NCI-H1092 treated with DMSO at 0.1 percent for 48 hours (cell line): Measurements from ENCODE around the gene BAIAP2L2.
"Not testable (repeated sequence)": the region's sequence is repeated elsewhere in the genome, so short reads cannot be mapped to it uniquely, and the experiment has no call there.

Experiments used
- DNase-seq: peaks from one replicate; lab custom pipeline; 2025; lab: John Stamatoyannopoulos, UW

The BAIAP2L2 gene

DNA sequence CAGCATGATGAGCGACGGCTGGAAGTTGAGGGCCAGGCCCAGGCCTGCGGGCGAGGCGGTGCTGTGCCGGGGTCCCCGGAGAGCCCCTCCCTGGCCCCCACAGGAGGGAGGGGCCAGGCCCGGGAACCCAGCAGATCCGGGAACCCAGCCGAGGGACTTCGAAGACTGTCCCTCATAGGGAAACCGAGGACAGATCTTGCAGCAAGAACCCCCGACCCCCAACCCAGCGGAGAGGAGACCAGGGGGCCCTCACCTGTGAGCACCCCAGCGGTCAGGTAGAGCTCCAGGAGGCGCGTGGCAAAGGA lies 28.9 kb downstream of the BAIAP2L2 start:
- no peak for DNase-seq

DNA sequence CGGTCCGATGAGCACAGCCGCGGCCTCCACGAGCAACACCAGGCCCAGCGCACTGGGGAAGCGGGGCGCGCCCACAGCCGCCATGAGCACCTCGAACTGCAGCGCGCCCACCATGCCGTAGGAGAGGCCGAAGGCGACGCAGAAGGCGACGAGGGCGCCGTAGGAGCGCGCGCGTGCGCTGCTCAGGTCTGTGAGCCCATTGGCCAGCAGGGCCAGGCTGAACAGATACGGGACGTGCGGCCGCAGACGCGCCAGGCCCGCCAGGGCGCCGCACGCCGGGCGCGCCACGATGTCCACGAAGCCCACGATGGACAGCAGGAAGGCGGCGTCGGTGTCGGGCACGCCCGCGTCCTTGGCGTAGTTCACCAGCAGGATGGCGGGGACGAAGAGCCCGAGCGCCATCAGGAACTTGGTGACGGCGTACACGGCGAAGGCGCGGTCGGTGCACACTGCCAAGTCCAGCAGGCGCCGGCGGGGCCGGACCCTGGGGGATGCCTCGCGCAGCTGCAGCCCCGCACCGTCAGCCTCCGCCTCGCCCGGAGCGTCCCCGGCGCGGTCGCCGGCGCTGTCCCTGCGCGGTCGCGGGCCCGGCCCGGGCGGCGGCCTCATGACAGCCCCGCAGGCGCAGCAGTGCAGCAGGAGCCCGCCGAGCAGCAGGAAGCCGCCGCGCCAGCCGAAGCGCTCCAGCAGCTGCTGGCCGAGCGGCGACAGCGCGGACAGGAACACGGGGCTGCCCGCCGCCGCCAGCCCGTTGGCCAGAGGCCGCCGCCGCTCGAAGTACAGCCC lies 29.4 kb downstream of the BAIAP2L2 start:
- peak; percentile 11 for DNase-seq

DNA sequence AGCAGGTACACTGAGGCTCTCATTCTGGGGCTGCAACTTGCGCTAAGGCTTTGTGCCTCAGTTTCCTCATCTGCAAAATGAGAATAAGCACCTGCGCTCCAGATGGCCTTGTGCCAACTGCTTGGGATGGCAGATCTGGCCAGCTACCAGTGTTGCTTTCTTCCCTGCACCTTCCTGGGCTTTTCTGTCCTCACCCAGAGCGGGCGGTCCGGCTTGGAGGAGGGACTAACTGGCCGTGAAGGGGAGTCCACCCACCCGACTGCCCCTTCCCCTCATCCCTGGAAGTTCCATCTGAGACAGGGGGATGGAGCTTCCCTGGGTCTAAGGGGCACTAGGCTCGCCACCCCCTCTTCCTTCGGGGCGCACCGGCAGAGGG lies 30.0 kb downstream of the BAIAP2L2 start:
- DNase-seq, result no peak

DNA sequence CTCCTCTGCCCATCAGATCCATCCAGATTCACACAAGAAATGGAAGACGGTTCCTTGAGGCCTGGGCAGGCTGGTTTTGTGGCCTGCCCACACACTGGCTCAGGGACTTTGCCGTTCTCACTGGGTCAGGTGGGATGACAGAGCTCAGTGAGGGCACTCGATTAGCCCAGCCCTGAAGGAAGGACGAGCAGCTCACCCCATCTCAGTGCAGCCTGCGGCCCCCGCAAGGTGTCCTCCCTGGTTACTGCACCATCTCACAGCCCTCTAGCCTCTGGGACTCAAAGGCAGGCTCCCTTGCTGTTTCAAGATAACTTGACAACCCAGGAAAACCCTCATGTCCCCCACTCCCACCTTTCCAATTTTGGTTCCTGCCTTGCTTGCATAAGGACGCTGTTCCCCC lies 30.7 kb downstream of the BAIAP2L2 start:
- DNase-seq, result no peak

DNA sequence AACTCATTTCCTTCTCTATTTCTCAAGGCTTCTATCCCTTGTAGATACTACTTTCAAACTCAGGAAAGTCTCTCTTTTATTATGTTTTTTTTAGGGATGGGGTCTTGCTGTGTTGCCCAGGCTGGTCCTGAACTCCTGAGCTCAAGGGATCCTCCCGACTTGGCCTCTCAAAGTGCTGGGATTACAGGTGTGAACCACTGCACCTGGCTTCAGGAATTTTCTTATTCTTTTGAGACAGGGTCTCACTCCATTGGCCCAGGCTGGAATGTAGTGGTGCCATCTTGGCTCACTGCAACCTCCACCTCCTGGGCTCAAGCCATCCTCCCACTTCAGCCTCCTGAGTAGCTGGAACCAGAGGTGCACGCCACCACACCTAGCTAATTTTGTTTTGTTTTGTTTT lies 31.3 kb downstream of the BAIAP2L2 start:
- DNase-seq, result not testable (repeated sequence)

DNA sequence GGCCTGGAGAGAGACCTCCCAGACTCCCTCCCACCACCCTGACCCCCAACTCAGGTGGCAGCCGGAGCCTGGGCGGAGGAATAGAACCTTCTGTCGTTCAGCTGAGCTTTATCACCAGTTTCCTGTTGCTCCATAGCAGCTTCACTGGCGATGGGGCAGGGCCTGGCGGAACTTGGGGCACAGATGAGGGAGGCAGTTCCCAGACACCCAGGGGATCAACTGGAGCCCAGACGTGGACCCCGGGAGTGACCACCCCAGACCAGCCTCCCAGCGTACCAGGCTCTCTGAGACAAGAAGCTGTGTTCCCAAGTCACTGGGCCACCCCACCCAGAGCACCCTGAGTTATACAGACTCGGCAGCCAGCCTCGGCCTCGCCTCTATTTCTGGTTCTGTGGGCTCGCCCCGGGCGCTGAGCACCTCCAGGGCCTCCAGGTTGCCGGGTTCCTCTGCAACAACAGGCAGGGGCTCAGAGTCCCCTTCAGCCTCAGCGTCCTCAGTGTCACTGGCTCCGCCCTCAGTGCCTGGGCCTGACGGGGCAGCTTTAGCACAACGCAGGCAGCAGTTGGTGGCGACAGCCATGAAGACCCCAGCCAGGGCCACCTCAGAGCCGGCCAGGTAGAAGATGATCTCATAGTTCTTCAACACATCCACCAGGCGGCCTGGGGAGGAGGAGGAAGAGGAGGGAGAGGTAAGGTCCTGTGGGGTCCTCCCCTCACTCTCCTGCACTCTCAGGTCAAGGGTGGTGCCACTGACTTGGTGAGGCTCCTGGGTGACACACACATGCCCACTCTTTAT lies 32.2 kb downstream of the BAIAP2L2 start:
- DNase-seq, result no peak

DNA sequence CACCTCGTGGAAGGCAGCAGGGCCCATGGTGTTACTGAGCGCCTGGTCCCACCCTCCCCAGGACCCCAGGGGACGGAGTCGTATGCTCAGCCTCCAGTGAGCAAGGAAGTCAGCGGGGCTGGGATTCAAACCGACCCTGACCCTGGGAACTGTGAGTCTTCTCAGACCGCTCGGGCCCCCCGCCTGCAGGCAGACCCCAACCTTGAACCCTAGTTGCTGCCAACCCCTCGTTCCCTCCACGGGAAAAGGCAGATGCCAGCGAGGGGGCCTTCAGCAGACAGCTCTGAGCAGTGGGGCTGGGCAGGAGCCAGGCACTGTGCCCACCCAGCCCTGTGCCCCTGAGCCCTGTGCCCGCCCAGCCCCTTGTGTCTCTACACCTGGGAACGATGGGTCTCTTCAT lies 32.9 kb downstream of the BAIAP2L2 start:
- no peak for DNase-seq

DNA sequence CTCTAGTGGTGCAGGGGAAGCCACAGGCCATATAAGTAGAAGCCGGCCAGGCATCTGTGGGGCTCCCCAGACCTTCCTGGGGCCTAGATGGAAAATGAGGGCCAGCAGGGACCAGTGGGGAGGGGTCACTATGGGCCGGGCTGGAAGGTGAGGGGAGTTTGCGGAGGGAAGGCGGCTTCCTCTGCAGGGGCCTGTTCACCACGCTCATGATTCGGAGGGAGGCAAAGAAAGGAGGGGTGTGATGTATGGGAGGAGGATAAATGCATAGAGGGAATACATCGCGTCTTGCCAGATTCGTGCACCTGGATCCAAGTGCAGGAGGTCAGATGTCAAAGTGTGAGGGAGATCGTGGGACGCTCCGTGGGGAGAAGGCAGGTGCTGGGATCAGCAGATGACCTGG lies 33.4 kb downstream of the BAIAP2L2 start:
- DNase-seq, result no peak

DNA sequence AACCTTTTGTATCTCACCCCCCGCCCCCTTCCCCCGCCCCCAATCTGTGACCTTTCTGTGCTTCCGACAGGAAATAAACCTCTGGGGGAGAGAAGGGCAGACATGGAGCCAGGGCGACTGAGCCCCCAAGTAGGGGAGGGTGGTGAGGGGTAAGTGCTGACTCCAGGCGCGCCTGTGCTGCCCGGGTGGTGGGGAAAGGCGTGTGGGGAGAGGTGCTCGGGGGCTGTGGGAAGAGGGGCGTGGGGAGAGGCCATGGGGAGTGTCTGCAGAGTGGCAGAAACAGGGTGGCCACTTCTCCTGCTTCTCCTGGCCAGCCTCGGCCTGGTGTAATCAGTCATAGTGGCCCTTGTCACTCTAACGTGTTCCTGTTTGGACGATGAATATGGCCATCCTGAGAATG lies 34.5 kb downstream of the BAIAP2L2 start:
- DNase-seq, result no peak

DNA sequence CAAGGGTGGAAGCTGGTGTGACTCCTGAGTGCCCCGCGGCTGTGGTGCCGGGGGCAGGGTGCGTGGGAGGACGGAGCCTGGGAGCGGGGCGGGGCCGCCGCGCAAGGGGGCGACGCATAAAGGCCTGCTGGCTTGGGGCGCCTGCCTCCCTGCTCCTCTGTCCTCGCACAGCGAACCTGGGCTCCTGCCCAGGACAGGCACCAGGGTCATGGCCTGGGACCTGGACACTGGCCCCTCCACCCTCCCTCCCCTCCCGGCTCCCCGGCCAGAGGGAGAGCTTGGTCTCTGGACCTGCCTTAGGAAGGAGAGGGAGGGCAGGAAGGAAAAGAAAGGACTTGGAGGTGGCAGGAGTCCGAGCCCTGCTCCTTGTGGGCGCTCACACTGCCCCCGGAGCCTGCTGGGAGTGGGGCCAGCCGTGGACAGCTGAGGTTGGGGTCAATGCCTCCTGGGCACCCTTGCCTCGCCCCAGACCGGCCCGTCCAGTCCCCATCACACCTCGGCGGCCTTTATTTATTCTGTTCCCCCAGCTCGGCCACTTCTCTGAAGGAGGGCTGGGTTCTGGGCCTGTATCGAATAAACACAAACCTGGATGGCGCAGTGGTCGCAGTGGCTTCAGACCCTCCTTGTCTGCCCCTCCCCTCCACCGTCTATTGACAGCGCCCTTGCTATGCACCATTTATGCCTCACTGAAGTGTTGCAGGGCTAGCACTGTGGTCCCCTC lies 35.2 kb downstream of the BAIAP2L2 start:
- DNase-seq, result no peak

DNA sequence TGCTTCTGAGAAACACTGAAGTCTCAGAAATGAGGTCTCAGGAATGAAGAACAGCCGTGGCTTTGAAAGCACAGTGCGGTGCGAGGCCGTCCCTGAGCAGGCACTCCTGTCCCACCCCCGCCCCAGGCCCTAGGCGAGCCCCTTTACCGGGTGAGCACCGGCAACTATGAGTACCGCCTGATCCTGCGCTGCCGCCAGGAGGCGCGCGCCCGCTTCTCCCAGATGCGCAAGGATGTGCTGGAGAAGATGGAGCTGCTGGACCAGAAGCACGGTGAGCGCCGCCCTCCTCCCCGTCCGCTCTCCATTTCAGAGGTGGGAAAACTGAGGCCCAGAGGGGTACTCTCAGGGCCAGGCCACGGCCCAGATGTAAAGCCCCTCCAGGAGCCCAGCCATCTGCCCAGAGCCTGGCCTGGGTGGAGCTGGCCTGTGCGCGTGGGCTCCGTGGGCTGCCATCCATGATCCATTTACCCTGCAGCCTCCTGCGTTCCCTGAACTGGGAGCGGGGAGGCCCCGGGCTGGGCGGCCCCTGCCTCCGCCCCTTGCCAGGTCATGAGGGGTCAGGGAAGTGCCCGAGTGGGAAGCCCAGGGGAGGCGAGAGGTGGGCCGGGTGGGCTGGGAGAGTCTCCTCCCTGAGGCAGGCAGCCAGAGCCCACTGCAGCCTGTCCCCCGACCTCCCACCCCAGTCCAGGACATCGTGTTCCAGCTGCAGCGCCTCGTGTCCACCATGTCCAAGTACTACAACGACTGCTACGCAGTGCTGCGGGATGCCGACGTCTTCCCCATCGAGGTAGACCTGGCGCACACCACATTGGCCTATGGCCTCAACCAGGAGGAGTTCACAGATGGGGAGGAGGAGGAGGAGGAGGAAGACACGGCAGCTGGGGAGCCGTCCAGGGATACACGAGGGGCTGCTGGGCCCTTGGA lies 36.0 kb downstream of the BAIAP2L2 start:
- no peak for DNase-seq

DNA sequence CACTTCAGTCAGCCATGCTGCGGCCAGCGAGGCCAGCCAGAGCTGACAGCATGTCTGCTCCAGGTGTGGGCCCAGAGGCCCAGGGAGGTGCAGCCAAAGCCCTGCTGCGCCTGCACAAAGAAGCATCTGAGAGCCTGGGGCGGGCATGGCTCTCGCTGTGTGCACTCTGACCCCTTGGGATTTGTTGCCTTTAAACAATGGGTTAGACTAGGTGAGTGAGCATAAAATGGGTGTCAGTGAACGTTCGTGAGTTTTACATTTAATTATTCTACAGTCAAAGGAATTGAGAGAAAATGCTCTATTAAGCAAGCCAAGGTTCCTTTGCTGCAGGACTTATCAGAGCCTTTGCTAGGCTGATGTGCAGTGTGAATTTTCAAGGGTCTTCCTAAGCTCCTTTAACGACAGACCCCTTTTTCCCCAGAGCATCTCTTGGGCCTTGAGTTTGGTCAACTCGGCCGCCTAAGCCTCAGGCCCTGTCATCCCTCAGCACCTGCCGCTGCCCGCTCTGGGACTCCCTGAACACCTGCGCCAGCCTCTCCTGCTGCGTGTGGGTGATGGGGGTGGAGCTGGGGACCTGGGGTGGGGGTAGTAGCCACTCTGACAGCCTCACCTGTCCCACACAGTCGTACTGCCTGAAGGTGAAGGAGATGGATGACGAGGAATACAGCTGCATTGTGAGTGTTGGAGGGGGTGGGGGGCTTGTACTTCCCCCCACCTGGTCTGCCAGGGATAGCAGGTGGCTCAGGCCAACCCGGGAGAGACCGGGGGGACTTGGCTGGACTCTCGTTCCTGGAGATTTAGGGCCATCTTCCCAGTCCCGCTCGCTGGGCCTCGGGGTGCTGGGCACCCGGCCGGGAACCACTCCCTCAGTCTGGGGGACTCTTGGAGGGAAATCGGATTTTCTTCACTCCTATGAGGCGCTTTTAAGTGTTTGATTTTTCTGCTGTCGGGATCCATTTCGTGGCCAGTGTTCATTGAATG lies 37.0 kb downstream of the BAIAP2L2 start:
- no peak for DNase-seq

DNA sequence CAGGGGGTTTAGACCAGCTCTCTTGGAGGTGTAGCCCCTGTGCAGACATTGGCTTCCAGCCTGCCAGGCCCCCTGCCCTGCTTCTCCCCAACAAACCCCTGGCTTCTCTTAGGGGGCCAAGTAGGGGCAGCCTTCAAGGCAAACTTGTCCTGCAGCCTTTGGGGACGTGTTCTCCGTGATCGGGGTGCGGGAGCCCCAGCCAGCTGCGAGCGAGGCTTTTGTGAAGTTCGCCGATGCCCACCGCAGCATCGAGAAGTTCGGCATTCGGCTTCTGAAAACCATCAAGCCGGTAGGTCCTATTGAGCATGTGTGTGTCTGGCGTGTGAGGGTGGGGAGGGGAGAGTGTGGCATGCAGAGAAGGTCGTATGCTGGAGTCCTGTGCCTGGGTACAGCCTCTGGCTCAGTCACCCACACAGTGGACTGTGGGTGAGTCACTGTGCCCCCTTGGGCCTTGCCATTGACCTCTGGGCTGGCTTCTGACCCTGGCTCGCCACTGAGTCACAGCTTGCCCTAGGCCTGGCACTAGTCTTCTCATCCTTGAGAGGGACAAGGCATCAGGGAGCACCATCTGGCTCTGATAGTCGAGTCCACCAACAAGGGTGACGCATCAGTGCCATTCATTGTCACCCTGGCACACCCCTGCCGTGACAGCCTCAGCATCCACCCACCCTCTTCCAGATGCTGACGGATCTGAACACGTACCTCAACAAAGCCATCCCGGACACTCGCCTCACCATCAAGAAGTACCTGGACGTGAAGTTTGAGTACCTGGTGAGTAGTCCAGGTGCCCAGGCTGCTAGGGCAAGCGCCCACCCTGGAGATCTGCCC lies 37.9 kb downstream of the BAIAP2L2 start:
- DNase-seq, result no peak

DNA sequence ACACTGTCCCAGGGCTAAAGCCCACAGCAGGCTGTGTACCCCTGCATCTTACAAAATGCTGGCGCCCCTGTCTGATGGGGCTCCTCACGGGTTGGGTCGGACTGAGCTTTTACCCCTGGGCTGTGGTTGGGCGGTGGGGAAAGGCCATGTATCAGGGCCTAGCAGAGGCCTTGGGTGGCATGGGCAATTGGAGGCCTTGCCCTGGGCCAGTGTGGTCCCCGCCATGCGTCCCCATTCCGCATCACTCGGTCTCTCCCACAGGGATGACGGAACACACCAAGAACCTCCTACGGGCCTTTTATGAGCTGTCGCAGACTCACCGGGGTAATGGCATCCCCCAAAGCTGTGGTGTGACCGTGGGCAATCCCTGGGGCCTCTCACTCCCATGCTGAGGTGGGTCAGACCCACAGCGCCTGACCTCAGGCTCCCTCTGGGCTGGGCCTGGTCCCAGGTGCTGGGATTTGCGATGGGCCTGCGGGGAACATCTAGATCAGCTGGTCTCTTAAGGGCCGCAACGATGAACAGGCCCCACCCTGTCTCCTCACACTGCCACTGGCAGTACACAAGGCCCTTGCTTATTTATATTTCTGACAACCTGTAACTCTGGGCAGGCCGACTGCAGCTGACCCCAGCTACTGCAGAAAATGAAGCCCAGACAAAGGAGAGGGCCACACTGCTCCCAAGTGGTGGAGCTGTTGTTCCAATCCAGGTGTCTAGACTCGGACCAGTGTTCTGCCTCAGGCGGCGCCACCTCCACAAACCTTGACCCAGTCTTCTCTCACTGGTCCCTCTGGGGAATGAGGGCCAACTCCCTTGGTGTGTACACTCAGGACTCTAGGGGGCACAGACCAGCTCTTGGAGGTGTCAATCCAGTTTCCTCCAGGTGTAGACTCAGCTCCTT lies 38.8 kb downstream of the BAIAP2L2 start:
- DNase-seq, result no peak

DNA sequence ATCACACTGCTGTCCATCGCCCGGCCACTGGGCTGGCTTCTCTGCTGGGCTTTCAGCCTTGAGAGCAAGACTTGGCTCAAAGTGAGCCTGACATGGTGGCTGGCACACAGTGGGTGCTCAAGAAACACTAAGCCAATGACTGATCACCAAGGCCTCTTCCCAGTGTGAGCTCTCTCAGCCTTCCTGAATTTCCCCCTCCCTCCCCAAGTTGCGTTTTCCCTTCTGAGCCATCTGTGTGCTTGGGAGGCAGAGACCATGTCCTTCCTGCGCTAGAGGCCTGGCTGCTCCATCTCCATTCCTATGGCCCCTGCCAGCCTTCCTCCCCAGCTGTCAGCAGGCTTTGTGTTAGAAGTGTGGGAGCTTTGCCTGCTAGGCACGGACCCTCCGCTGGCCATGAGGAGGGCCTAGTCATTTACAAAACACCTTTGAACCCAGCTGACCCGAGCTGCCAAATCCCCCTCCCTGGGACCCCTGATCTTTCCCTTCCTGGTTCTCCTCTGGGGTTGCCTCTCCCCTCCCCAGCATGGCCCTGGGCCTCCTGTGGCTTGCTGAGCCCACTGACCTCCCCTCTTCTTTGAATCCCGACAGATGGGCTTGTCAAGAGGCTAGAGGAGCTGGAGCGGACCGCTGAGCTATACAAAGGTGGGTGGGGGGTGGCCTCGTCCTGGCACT lies 40.1 kb downstream of the BAIAP2L2 start:
- DNase-seq, result no peak

DNA sequence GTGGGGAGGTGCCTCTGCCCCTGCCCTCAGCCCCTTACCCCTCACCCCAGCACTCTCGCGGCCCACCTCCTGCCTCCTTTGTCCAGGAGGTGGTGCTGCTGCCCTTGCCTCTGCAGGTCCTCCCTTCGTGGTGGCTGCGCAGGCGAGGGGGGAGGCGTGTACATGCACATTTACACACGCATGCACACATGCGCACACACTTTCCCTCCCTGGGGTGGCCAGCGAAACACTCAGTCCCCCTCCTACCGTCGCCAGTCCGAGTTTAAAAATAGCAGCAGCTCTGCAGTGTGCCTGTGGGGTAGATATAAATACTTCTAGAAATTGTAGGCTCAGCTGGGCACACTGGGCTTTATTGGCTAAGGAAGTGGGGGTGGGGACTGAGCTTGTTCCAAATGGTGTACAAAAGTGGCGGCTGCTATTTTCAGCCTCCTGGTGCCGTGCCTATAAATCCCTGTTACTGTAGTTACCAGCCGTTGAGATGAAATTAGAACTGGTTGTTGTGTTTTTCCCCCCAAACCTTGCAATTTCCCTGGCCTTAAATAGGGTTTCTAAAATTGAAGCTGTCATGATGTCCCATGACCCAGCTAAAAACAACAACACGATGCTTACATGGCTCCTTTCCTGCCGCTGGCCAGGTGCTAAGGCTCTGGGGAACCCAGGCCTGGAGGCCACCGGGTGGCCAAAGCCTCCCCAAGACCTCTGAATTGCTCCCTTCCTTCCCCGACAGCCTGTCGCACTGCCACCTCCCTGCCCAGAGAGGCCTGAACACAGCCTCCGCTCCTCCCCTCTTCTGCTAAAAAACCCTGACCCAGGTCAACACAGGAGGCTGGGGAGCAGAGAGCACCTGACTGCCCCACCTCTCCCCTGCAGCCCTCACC lies 40.9 kb downstream of the BAIAP2L2 start:
- DNase-seq, result no peak
